Stomach (tissue), 9 donors: ENCODE results near the gene ACOXL. TPM values are rescaled to one million over a fixed set of nuclear protein-coding genes. Genes with fewer than 3 reads are reported as not detected.

Experiments used
- DNase-seq, 2 donors: peaks; one replicate each; pipeline versions ENCODE4 v3.0.0 to v3.0.0-alpha.2; 2013 to 2019
- H3K27ac ChIP-seq, 5 donors: fragments of 200-600 bp in 4 of 5; sonication (generic) in 4 of 5; one replicate each; pipeline ENCODE4 v1.5.1; 2013 to 2019; ENCODE audit warnings: mild to moderate bottlenecking in 1 of 5, moderate library complexity in 1 of 5
- H3K27me3 ChIP-seq, 3 donors: fragments of 200-600 bp; sonication (generic); one replicate each; pipeline ENCODE4 v1.5.1; 2017 to 2019; ENCODE audit warnings: mixed run types in 1 of 3
- H3K36me3 ChIP-seq, 4 donors: fragments of 200-600 bp; sonication (generic); 1 replicate in 3 of 4; 2 replicates in 1 of 4; pipeline ENCODE4 v1.5.1; 2016 to 2019
- H3K4me1 ChIP-seq, 4 donors: fragments of 200-600 bp; sonication (generic); one replicate each; pipeline ENCODE4 v1.5.1; 2016 to 2019
- H3K4me3 ChIP-seq, 4 donors: fragments of 200-600 bp; sonication (generic) in 3 of 4; one replicate each; pipeline ENCODE4 v1.5.1; 2016 to 2019; ENCODE audit warnings: mild to moderate bottlenecking in 1 of 4
- H3K9me3 ChIP-seq, 4 donors: fragments of 200-600 bp; sonication (generic); one replicate each; pipeline ENCODE4 v1.5.1; 2016 to 2019
- EP300 ChIP-seq: sonication (generic); formaldehyde crosslinking; IDR thresholded peaks from one replicate; pipeline ENCODE4 v1.6.1; 2017; ENCODE audit warnings: antibody characterized with exemption
- POLR2A ChIP-seq, 4 donors: fragments of 450-650 bp; IDR thresholded peaks; one replicate each; pipeline ENCODE4 v1.6.1; 2016; ENCODE audit warnings: antibody characterized with exemption in 4 of 4, control low read depth in 2 of 4, mild to moderate bottlenecking in 1 of 4, moderate library complexity in 1 of 4
- POLR2AphosphoS5 ChIP-seq, 3 donors: sonication (generic); formaldehyde crosslinking; IDR thresholded peaks; one replicate each; pipeline ENCODE4 v1.6.1; 2016; ENCODE audit warnings: antibody characterized with exemption in 3 of 3
- WGBS, 5 donors: extraction: QIAGEN DNeasy Blood & Tissue Kit in 3 of 5; methylation state at CpG; one replicate each; pipeline versions ENCODE4 v1.1.5 to v1.1.7; 2013 to 2018; 5-methylcytosine and 5-hydroxymethylcytosine counted together
- intact Hi-C: fragments of 100-400 bp; cut with DNase I; formaldehyde crosslinking; loops from one replicate; pipeline ENCODE4 v1.15.1; 2023; ENCODE audit warnings: low total_unique reads
- polyA plus RNA-seq, 3 donors: library from polyadenylated mRNA; stranded (reverse); fragments of 200-250 nt; gene quantifications; one replicate each; pipeline ENCODE4 v1.2.3, GENCODE V29; 2013
- total RNA-seq, 5 donors: library from RNA; depleted of rRNA; stranded (reverse); fragments of >200 nt; gene quantifications; one replicate each; pipeline versions ENCODE4 v1.1.0 to v1.2.3, GENCODE V29; 2014 to 2016
- TF ChIP-seq, protein P1 (sequence below), 7 experiments: fragments of 450-650 bp in 4 of 7; fragments of 200-600 bp in 3 of 7; sonication (generic) in 3 of 7; IDR thresholded peaks; one replicate each; pipeline ENCODE4 v1.5.1; 2016 to 2019; ENCODE audit warnings: antibody characterized with exemption in 7 of 7, control low read depth in 2 of 7, mild to moderate bottlenecking in 1 of 7
- donor health status: healthy with polysubstance abuse.
- donor health status: Bipolar disorder and iron deficiency.
- donor health status: healthy.

Gene ACOXL
- total and polyA plus RNA-seq, 8 donors: 0.10 to 1.3 (median 0.45) TPM; not detected in 3

DNA sequence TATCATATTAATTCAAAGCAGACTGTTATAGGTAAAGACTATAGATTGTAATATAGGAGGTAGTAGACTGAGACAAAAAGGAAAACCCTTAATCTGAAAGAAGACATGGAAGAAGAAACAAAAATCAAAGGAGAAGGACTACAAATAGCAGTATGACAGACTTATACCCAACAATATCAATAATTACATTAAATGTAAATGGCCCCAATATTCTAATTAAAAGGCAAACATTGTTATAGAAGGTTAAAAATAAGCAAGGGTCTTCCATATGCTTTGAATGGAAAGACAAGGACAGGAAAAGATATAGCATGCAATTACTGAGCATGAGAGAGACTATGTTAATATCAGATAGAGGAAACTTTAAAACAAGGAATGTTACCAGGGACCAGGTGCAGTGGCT is 278.8 kb downstream of the ACOXL start:
- intact Hi-C loops: no loop called here
- peaks cover 0 to 3% (median 0%) of the 10 kb centered on the region in 4 donors for H3K4me1 ChIP-seq

DNA sequence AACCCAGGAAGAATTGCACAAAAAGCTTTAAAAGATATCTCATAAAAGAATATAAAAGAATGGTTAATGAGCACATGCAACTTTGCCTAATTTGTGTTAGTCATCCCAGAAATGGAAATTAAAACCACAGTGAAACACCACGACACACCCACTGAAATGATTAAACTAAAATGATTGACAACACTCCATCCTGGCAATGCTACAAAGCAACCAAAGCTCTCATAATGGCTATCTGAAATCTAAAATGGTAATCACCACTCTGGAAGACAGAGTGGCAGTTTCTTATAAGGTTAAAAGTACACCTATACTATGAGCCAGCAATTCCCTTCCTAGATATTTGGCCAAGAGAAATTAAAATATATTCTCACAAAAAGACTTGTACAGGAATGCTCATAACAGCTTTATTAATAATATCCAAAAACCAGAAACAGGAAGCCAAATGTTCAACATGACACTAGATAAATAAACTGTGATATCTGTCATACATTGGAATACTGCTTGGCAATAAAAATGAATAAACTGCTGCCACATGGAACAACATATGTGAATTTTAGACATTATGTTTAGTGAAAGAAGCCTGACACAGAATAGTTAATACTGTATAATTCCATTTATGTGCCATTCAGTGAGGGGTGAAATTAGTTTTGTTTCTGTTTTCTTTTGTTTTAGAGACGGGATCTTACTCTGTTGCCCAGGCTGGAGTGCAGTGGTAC is 283.1 kb downstream of the ACOXL start:
- Histone ChIP-seq H3K4me1 (no peaks in the 10 kb centered on the region), H3K27ac (no peak overlapping the region), H3K4me3 (no peak overlapping the region), H3K27me3 (no peaks in the 10 kb centered on the region), H3K9me3 (peaks cover 0 to 30% (median 4%) of the 10 kb centered on the region in 4 donors), H3K36me3 (no peaks in the 10 kb centered on the region)
- no peak for DNase-seq
- 33 to 63% (median 56%) methylated on average over 2 of the region's 2 CpGs for WGBS, 5 donors
- TF ChIP-seq EP300 (no peak), POLR2A (IDR thresholded peaks at IDR 0.05) (no peak), POLR2AphosphoS5 (IDR thresholded peaks at IDR 0.05) (no peak)
- TF ChIP-seq, protein P1, sequence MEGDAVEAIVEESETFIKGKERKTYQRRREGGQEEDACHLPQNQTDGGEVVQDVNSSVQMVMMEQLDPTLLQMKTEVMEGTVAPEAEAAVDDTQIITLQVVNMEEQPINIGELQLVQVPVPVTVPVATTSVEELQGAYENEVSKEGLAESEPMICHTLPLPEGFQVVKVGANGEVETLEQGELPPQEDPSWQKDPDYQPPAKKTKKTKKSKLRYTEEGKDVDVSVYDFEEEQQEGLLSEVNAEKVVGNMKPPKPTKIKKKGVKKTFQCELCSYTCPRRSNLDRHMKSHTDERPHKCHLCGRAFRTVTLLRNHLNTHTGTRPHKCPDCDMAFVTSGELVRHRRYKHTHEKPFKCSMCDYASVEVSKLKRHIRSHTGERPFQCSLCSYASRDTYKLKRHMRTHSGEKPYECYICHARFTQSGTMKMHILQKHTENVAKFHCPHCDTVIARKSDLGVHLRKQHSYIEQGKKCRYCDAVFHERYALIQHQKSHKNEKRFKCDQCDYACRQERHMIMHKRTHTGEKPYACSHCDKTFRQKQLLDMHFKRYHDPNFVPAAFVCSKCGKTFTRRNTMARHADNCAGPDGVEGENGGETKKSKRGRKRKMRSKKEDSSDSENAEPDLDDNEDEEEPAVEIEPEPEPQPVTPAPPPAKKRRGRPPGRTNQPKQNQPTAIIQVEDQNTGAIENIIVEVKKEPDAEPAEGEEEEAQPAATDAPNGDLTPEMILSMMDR (IDR thresholded peaks at IDR 0.05): no peak
- intact Hi-C loops: no loop called here

More for the DNA sequence above, 278.8 kb downstream of the ACOXL start:
- Histone ChIP-seq H3K36me3 (no peaks in the 10 kb centered on the region), H3K27me3 (no peaks in the 10 kb centered on the region), H3K9me3 (peaks cover 0 to 30% (median 4%) of the 10 kb centered on the region in 4 donors), H3K27ac (no peak overlapping the region), H3K4me3 (no peak overlapping the region)
- TF ChIP-seq POLR2AphosphoS5 (IDR thresholded peaks at IDR 0.05) (no peak), POLR2A (IDR thresholded peaks at IDR 0.05) (no peak), EP300 (no peak)
- TF ChIP-seq, protein P1 (IDR thresholded peaks at IDR 0.05): no peak
- DNase-seq: no peak

DNA sequence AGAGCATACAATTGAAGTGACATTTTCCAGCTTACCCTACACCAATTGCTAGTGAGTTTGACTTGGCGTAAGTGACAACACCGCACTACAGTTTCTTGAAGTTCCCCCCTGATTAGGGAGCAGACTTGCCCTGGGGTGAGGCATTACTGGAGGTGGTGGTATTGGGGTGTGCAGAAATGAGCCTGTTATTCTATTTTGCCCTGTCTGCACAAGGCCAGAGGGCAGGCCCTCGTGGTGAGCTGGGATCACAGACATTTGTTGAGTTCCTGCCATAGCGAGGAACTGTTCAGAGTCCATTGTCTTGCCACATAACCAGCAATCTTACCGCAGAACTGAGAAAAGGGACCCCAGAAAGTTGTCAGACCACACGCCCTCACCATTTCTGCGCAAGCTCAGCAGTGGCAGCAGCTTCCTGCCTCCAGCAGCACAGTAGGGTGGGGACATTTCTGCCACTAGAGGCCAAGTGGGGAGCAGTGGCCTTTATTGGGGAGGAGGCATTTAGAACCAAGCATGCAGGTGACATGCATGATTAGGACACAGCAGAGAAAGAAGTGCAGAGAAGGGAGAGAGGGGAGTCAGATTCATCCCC is 284.8 kb downstream of the ACOXL start:
- H3K4me1 ChIP-seq: no peaks in the 10 kb centered on the region
- H3K27me3 ChIP-seq: no peaks in the 10 kb centered on the region
- no peak for DNase-seq
- intact Hi-C loops: no loop called here
- H3K9me3 ChIP-seq: peaks cover 0 to 20% (median 0%) of the 10 kb centered on the region in 4 donors
- no peak overlapping the region for H3K27ac ChIP-seq
- no peak overlapping the region for H3K4me3 ChIP-seq
- WGBS, 5 donors: 81 to 98% (median 89%) methylated on average over 7 of the region's 7 CpGs
- no peaks in the 10 kb centered on the region for H3K36me3 ChIP-seq
- TF ChIP-seq POLR2A (IDR thresholded peaks at IDR 0.05): no peak
- TF ChIP-seq, protein P1 (IDR thresholded peaks at IDR 0.05): no peak
- no peak for TF ChIP-seq POLR2AphosphoS5 (IDR thresholded peaks at IDR 0.05)
- TF ChIP-seq EP300: no peak

DNA sequence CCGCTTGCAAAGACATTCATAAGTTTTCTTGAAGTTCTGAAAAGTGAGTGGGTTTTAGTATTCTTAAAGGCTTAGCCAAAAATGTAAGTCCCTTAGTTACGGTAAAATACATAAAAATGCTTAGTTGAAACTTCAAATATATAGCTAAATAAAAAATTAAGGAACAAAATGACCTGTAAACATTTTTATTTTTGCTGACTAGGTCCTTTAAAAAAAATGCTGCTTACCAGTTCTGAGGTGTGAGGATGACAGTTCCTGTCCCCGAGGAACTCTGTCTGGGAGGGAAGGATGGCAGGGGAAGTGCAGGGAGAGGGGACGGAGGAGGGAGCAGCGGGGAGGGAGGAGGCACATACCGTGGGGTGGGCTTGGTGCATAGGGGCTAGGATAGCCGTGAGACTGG is 285.5 kb downstream of the ACOXL start:
- Histone ChIP-seq H3K4me1 (no peaks in the 10 kb centered on the region), H3K36me3 (no peaks in the 10 kb centered on the region), H3K9me3 (peaks cover 0 to 13% (median 0%) of the 10 kb centered on the region in 4 donors), H3K27ac (no peak overlapping the region), H3K4me3 (no peak overlapping the region), H3K27me3 (no peaks in the 10 kb centered on the region)
- intact Hi-C loops: no loop called here
- no peak for TF ChIP-seq POLR2A (IDR thresholded peaks at IDR 0.05)
- no peak for TF ChIP-seq POLR2AphosphoS5 (IDR thresholded peaks at IDR 0.05)
- no peak for TF ChIP-seq EP300
- TF ChIP-seq, protein P1 (IDR thresholded peaks at IDR 0.05): no peak
- WGBS, 5 donors: 79 to 84% (median 82%) methylated on average over 7 of the region's 7 CpGs
- DNase-seq: no peak
